ENCODE data around the gene PHC2. TPM values are rescaled to one million over a fixed set of nuclear protein-coding genes. Genes with fewer than 3 reads are reported as not detected.

The PHC2 gene
- total and polyA plus RNA-seq, 2 of the 13 experiments (the other 11 are each of a cell fraction or from before 2014, with no cell fraction given), result 52.5 to 84.9 TPM

DNA sequence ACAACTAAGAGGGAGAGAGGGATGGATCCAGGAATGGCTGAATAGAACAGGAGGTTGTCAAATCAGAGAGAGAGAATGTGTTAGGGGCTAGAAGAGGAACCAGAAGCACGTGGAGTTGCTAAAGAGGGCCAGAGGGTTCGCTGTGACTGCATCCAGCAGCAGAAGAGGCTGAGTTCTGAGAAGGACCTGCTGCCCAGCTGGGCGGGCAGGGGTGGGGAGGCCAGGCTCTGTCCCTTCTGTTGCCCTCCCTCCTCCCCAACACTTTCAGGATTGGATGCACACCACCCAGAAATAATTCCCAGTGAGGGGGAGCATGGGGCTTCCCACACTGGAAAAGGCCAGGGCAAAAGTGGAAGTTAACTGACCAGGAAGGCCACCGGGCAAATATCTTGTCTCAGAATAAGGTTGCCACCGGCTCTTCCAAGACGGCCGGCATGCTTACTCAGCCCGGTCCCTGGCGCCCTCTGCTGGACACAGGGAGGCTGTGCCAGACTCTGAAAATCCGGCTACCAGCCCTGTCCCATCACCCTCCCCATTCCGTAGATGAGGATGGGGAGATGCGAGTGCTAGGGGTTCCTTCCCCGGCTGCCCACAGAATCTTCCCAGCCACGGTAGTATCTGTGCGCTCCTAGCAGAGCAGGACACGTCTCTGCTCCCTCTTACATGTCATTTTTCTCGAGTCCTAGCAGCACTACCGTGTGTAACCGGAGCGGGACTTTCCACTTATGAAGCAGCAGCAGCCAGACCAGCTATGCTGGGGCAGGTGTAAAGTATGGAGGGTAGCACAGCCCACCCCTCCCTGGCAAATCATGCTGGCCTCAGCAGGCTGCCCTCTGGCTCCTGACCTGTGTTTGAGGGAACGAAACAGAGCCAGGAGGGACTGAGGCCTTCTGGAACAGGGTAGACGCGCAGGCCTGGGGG, 63.1 kb downstream of the PHC2 start (continued):
- TF ChIP-seq, protein P1, sequence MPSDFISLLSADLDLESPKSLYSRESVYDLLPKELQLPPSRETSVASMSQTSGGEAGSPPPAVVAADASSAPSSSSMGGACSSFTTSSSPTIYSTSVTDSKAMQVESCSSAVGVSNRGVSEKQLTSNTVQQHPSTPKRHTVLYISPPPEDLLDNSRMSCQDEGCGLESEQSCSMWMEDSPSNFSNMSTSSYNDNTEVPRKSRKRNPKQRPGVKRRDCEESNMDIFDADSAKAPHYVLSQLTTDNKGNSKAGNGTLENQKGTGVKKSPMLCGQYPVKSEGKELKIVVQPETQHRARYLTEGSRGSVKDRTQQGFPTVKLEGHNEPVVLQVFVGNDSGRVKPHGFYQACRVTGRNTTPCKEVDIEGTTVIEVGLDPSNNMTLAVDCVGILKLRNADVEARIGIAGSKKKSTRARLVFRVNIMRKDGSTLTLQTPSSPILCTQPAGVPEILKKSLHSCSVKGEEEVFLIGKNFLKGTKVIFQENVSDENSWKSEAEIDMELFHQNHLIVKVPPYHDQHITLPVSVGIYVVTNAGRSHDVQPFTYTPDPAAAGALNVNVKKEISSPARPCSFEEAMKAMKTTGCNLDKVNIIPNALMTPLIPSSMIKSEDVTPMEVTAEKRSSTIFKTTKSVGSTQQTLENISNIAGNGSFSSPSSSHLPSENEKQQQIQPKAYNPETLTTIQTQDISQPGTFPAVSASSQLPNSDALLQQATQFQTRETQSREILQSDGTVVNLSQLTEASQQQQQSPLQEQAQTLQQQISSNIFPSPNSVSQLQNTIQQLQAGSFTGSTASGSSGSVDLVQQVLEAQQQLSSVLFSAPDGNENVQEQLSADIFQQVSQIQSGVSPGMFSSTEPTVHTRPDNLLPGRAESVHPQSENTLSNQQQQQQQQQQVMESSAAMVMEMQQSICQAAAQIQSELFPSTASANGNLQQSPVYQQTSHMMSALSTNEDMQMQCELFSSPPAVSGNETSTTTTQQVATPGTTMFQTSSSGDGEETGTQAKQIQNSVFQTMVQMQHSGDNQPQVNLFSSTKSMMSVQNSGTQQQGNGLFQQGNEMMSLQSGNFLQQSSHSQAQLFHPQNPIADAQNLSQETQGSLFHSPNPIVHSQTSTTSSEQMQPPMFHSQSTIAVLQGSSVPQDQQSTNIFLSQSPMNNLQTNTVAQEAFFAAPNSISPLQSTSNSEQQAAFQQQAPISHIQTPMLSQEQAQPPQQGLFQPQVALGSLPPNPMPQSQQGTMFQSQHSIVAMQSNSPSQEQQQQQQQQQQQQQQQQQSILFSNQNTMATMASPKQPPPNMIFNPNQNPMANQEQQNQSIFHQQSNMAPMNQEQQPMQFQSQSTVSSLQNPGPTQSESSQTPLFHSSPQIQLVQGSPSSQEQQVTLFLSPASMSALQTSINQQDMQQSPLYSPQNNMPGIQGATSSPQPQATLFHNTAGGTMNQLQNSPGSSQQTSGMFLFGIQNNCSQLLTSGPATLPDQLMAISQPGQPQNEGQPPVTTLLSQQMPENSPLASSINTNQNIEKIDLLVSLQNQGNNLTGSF (CRISPR knock-in tag; IDR thresholded peaks at IDR 0.05), result no peak
- no peak for TF ChIP-seq HDAC2 (CRISPR knock-in tag; IDR thresholded peaks at IDR 0.05)
- TF ChIP-seq ZNF749 (CRISPR knock-in tag; IDR thresholded peaks at IDR 0.05; ENCODE audit: borderline replicate concordance), result no peak
- no peak for TF ChIP-seq ZNF713 (CRISPR knock-in tag; IDR thresholded peaks at IDR 0.05)
- TF ChIP-seq DNMT1 (CRISPR knock-in tag; IDR thresholded peaks at IDR 0.05), result no peak
- TF ChIP-seq, protein P2, sequence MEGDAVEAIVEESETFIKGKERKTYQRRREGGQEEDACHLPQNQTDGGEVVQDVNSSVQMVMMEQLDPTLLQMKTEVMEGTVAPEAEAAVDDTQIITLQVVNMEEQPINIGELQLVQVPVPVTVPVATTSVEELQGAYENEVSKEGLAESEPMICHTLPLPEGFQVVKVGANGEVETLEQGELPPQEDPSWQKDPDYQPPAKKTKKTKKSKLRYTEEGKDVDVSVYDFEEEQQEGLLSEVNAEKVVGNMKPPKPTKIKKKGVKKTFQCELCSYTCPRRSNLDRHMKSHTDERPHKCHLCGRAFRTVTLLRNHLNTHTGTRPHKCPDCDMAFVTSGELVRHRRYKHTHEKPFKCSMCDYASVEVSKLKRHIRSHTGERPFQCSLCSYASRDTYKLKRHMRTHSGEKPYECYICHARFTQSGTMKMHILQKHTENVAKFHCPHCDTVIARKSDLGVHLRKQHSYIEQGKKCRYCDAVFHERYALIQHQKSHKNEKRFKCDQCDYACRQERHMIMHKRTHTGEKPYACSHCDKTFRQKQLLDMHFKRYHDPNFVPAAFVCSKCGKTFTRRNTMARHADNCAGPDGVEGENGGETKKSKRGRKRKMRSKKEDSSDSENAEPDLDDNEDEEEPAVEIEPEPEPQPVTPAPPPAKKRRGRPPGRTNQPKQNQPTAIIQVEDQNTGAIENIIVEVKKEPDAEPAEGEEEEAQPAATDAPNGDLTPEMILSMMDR (CRISPR knock-in tag; IDR thresholded peaks at IDR 0.05), result peak; percentile 95
- TF ChIP-seq ZNF614 (CRISPR knock-in tag; IDR thresholded peaks at IDR 0.05; ENCODE audit: borderline replicate concordance), result no peak
- no peak for TF ChIP-seq CBX2 (IDR thresholded peaks at IDR 0.05; ENCODE audit: low read depth, low read length)
- TF ChIP-seq CBX2 (CRISPR knock-in tag; IDR thresholded peaks at IDR 0.05; ENCODE audit: low read depth), result no peak
- no peak for TF ChIP-seq MYC (CRISPR knock-in tag; IDR thresholded peaks at IDR 0.05; ENCODE audit: borderline replicate concordance)
- no peak for TF ChIP-seq ZMYM4 (CRISPR knock-in tag; IDR thresholded peaks at IDR 0.05)
- TF ChIP-seq ZFYVE20 (CRISPR knock-in tag; IDR thresholded peaks at IDR 0.05; ENCODE audit: borderline replicate concordance, low read depth), result no peak
- no peak for TF ChIP-seq ZNF75D (CRISPR knock-in tag; IDR thresholded peaks at IDR 0.05; ENCODE audit: borderline replicate concordance)
- no peak for TF ChIP-seq ETV5 (CRISPR knock-in tag; IDR thresholded peaks at IDR 0.05; ENCODE audit: borderline replicate concordance)
- TF ChIP-seq, protein P3, sequence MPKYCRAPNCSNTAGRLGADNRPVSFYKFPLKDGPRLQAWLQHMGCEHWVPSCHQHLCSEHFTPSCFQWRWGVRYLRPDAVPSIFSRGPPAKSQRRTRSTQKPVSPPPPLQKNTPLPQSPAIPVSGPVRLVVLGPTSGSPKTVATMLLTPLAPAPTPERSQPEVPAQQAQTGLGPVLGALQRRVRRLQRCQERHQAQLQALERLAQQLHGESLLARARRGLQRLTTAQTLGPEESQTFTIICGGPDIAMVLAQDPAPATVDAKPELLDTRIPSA (CRISPR knock-in tag; IDR thresholded peaks at IDR 0.05; ENCODE audit: borderline replicate concordance), result no peak
- no peak for TF ChIP-seq ZNF776 (CRISPR knock-in tag; IDR thresholded peaks at IDR 0.05)
- no peak for TF ChIP-seq ZNF333 (CRISPR knock-in tag; IDR thresholded peaks at IDR 0.05; ENCODE audit: borderline replicate concordance)
- TF ChIP-seq ZNF3 (CRISPR knock-in tag; IDR thresholded peaks at IDR 0.05), result no peak
- TF ChIP-seq, protein P4, sequence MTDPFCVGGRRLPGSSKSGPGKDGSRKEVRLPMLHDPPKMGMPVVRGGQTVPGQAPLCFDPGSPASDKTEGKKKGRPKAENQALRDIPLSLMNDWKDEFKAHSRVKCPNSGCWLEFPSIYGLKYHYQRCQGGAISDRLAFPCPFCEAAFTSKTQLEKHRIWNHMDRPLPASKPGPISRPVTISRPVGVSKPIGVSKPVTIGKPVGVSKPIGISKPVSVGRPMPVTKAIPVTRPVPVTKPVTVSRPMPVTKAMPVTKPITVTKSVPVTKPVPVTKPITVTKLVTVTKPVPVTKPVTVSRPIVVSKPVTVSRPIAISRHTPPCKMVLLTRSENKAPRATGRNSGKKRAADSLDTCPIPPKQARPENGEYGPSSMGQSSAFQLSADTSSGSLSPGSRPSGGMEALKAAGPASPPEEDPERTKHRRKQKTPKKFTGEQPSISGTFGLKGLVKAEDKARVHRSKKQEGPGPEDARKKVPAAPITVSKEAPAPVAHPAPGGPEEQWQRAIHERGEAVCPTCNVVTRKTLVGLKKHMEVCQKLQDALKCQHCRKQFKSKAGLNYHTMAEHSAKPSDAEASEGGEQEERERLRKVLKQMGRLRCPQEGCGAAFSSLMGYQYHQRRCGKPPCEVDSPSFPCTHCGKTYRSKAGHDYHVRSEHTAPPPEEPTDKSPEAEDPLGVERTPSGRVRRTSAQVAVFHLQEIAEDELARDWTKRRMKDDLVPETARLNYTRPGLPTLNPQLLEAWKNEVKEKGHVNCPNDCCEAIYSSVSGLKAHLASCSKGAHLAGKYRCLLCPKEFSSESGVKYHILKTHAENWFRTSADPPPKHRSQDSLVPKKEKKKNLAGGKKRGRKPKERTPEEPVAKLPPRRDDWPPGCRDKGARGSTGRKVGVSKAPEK (CRISPR knock-in tag; IDR thresholded peaks at IDR 0.05; ENCODE audit: borderline replicate concordance), result no peak

Measured in HepG2 (cell line).